Tibial artery (tissue), 4 donors: Measurements from ENCODE around the gene NPC1.

Experiments used
- DNase-seq, 2 donors: peaks; one replicate each; pipeline ENCODE4 v3.0.0-alpha.2; 2019
- H3K27ac ChIP-seq, 2 donors: fragments of 200-600 bp; sonication (generic) in 1 of 2; 1 replicate in 1 of 2; 2 replicates in 1 of 2; pipeline ENCODE4 v1.5.1; 2018 to 2019; ENCODE audit warnings: mild to moderate bottlenecking in 1 of 2
- H3K27me3 ChIP-seq, 2 donors: fragments of 200-600 bp; sonication (generic) in 1 of 2; one replicate each; pipeline versions ENCODE4 v1.5.1 to v1.6.0; 2016 to 2019
- H3K36me3 ChIP-seq, 3 donors: fragments of 200-600 bp; sonication (generic) in 2 of 3; one replicate each; pipeline ENCODE4 v1.5.1; 2016 to 2019; ENCODE audit warnings: mild to moderate bottlenecking in 2 of 3
- H3K4me1 ChIP-seq, 4 donors: fragments of 200-600 bp; sonication (generic) in 2 of 4; 1 replicate in 3 of 4; 2 replicates in 1 of 4; pipeline ENCODE4 v1.5.1; 2016 to 2019
- H3K4me3 ChIP-seq, 2 donors: fragments of 200-600 bp; sonication (generic) in 1 of 2; 1 replicate in 1 of 2; 2 replicates in 1 of 2; pipeline ENCODE4 v1.5.1; 2018 to 2019; ENCODE audit warnings: mild to moderate bottlenecking in 2 of 2
- H3K9me3 ChIP-seq, 3 donors: fragments of 200-600 bp; sonication (generic) in 1 of 3; one replicate each; pipeline ENCODE4 v1.5.1; 2016 to 2019
- CTCF ChIP-seq, 2 experiments: fragments of 200-600 bp in 1 of 2; fragments of 450-650 bp in 1 of 2; IDR thresholded peaks; one replicate each; pipeline ENCODE4 v1.5.1; 2017 to 2019; ENCODE audit warnings: antibody characterized with exemption in 2 of 2, mild to moderate bottlenecking in 1 of 2, moderate library complexity in 1 of 2
- intact Hi-C: fragments of 100-400 bp; cut with DNase I; formaldehyde crosslinking; loops from one replicate; pipeline ENCODE4 v1.15.0; 2023; ENCODE audit warnings: low total_unique reads

The NPC1 gene

DNA sequence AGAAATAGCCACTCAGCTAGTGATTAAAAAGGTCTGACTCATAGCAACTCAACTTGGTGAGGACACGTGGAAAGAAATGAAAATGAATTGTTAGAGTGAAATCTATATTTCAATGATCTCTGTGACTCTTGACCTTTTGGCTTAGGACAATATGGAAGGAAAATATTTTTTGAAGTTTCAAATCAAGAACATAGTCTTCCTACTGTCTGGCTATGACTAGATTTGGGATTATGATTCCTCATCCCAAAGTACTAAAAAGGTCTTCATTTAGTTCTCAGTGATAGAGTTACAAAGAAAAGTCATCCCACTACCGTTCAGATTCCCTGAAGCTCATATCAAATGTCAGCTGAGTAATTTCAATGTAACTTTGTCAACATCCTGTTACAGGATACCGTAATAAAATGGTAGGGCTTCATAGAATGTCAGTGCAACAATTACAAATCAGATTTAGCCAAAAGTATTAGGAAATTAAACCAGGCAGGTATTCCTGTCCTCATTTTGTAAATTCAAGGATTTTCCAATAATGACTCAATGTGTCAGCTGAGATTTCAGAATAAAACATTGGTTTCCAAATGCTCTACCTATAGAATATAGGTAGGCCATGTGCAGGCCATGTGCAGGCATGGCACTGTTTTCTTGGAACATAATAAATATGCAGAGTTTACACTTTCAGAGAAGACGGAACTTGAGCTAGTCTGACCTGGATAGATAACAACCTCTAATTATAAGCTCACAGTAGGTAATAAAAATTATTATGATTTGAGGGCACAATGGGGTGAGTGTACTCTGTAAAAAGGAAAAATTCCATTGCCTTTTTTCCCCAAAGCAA is 40.4 kb upstream of the NPC1 start:
- Histone ChIP-seq H3K36me3 (no peaks in the 10 kb centered on the region), H3K4me3 (no peak overlapping the region), H3K4me1 (peaks cover 0 to 14% (median 2%) of the 10 kb centered on the region in 4 donors), H3K27me3 (peaks cover 0 to 5% of the 10 kb centered on the region in 2 donors), H3K9me3 (no peaks in the 10 kb centered on the region), H3K27ac (no peak overlapping the region)
- TF ChIP-seq CTCF (IDR thresholded peaks at IDR 0.05) = no peak
- no peak for DNase-seq
- intact Hi-C loops = loop anchor here (10.0 kb wide), 2 partner anchors 58 to 298 kb away; partner anchors contain the start of gene LAMA3

GRCh38 chr18:23623040-23623439 is 36.7 kb upstream of the NPC1 start:
- no peak for TF ChIP-seq CTCF (IDR thresholded peaks at IDR 0.05)
- intact Hi-C loops = loop anchor here (5.0 to 10.0 kb wide), 4 partner anchors 62 to 494 kb away; partner anchors contain the start of gene LAMA3
- Histone ChIP-seq H3K4me3 (no peak overlapping the region), H3K27ac (no peak overlapping the region), H3K27me3 (peaks cover 0 to 18% of the 10 kb centered on the region in 2 donors), H3K9me3 (no peaks in the 10 kb centered on the region), H3K4me1 (peaks cover 0 to 25% (median 12%) of the 10 kb centered on the region in 4 donors), H3K36me3 (no peaks in the 10 kb centered on the region)
- no peak for DNase-seq

- Histone ChIP-seq H3K4me3 (peak overlapping the region; percentile 41 to 53), H3K27ac (no peak overlapping the region), H3K36me3 (no peaks in the 10 kb centered on the region), H3K27me3 (peaks cover 0 to 18% of the 10 kb centered on the region in 2 donors), H3K4me1 (peaks cover 0 to 16% (median 10%) of the 10 kb centered on the region in 4 donors), H3K9me3 (no peaks in the 10 kb centered on the region)
- no peak for TF ChIP-seq CTCF (IDR thresholded peaks at IDR 0.05)
- intact Hi-C loops = no loop called here
- no peak for DNase-seq
Observed at GRCh38 chr18:23619388-23619881, 33.1 kb upstream of the NPC1 start.

DNA sequence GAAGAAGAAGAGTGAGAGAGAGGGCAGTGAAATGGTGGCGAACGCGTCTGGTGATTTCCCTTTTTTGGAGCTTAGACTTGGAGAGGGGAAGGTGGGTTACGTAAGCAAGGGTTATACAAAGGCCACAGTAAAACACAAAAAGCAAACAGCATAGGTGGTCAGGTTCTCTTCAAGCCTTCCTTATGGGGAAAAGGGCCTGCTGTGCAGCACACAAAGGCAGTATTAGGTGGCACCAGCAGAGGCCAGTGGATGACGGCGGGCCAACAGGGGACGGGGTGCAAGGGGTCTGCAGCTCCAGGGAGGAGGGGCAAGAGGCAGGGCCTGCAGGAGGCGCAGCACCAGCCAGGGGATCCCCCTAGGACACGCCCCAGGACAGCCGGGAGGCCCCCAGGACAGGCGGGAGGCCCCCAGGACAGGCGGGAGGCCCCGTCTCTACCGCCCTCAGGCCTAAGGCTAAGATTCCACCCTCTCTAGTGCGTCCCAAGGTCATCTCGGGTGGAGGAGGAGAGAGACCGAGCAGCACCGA is 32.6 kb upstream of the NPC1 start:
- DNase-seq = no peak
- H3K4me1 ChIP-seq = peaks cover 0 to 16% (median 10%) of the 10 kb centered on the region in 4 donors
- H3K9me3 ChIP-seq = no peaks in the 10 kb centered on the region
- no peak overlapping the region for H3K27ac ChIP-seq
- peak overlapping the region; percentile 41 to 53 for H3K4me3 ChIP-seq
- H3K36me3 ChIP-seq = no peaks in the 10 kb centered on the region
- peaks cover 0 to 18% of the 10 kb centered on the region in 2 donors for H3K27me3 ChIP-seq
- intact Hi-C loops = no loop called here
- TF ChIP-seq CTCF (IDR thresholded peaks at IDR 0.05) = no peak

DNA sequence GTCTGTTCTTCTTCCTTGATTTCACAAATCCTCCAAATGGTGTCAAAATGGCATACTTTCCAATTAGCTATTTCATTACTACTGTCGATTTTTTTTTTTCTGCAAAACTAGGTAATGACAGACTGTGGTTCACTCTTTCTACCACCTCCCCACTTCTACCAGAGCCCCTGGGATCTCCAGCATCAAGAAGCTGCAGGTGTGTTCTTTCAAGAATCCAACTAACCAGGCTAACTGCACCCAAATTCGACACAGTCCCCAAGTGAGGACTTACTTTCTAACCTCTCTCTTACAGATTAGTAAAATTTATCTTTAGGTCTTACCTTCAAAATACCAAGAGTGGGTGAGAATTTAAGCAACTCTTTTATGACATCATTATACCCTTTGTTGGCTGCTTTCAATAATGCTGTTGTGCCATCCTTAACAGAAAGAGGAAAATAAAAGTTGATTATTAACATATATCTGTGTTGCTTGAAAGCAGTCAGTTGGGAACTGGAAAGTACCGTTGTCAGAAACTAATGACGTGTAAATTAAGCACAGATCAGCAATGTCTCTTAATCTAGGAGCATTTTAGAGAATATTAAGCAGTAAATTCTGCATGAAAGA is 31.2 kb upstream of the NPC1 start:
- Histone ChIP-seq H3K9me3 (no peaks in the 10 kb centered on the region), H3K27me3 (peaks cover 0 to 18% of the 10 kb centered on the region in 2 donors), H3K27ac (no peak overlapping the region), H3K4me1 (peaks cover 0 to 16% (median 10%) of the 10 kb centered on the region in 4 donors), H3K36me3 (no peaks in the 10 kb centered on the region), H3K4me3 (no peak overlapping the region)
- intact Hi-C loops = no loop called here
- no peak for TF ChIP-seq CTCF (IDR thresholded peaks at IDR 0.05)
- no peak for DNase-seq
